ENCODE measurements around the gene PRKD3.
"Not testable (repeated sequence)": the region's sequence is repeated elsewhere in the genome, so short reads cannot be mapped to it uniquely, and the experiment has no call there.

Gene PRKD3

GRCh38 chr2:37306024-37306423, 18.6 kb downstream of the PRKD3 start:
- DNase-seq, result peak; percentile 76

- no peak for DNase-seq
These were observed 21.9 kb downstream of the PRKD3 start for GRCh38 chr2:37302701-37303252.

GRCh38 chr2:37301408-37301807, 23.2 kb downstream of the PRKD3 start:
- DNase-seq, result no peak

- no peak for DNase-seq
These were observed 24.1 kb downstream of the PRKD3 start for GRCh38 chr2:37300578-37300977.

GRCh38 chr2:37300146-37300545, 24.5 kb downstream of the PRKD3 start:
- DNase-seq, result no peak

GRCh38 chr2:37297632-37298031, 27.0 kb downstream of the PRKD3 start:
- no peak for DNase-seq

- no peak for DNase-seq
These were observed 29.1 kb downstream of the PRKD3 start for GRCh38 chr2:37295469-37296073.

- not testable (repeated sequence) for DNase-seq
These were observed 29.8 kb downstream of the PRKD3 start for GRCh38 chr2:37294858-37295257.

- DNase-seq, result no peak
These were observed 33.0 kb downstream of the PRKD3 start for GRCh38 chr2:37291680-37292079.

- no peak for DNase-seq
These were observed 36.7 kb downstream of the PRKD3 start for GRCh38 chr2:37287966-37288365.

GRCh38 chr2:37284381-37284780, 40.3 kb downstream of the PRKD3 start:
- no peak for DNase-seq

- no peak for DNase-seq
These were observed 41.4 kb downstream of the PRKD3 start for GRCh38 chr2:37283207-37283606.

- no peak for DNase-seq
These were observed 41.9 kb downstream of the PRKD3 start for GRCh38 chr2:37282746-37283145.

- DNase-seq, result no peak
These were observed 42.7 kb downstream of the PRKD3 start for GRCh38 chr2:37281916-37282315.

- DNase-seq, result no peak
These were observed 48.3 kb downstream of the PRKD3 start for GRCh38 chr2:37276291-37276690.

All from NCI-H2081 treated with DMSO at 0.1 percent for 48 hours (cell line).